GM13976 (cell line): ENCODE results near the gene LCLAT1.

Experiments used
- DNase-seq: peaks from one replicate; pipeline ENCODE4 v3.0.0; 2012; ENCODE audit warnings: low spot score
- CTCF ChIP-seq: IDR thresholded peaks from 2 replicates; pipeline ENCODE4 v1.5.1; 2012; ENCODE audit warnings: borderline replicate concordance, mild to moderate bottlenecking; ENCODE audit not compliant: insufficient read depth; ENCODE audit errors: extremely low read depth, missing control alignments, control extremely low read depth
- in situ Hi-C: fragments of 300-500 bp; cut with MboI; formaldehyde crosslinking; loops from one replicate; pipeline ENCODE4 v1.12.0; 2022; ENCODE audit warnings: low sequenced_read_pairs, mixed read lengths, inconsistent platforms; ENCODE audit not compliant: unreplicated experiment

Gene LCLAT1

GRCh38 chr2:30643674-30644073 is 196.6 kb downstream of the LCLAT1 start:
- DNase-seq = no peak
- no peak for TF ChIP-seq CTCF
- in situ Hi-C loops = no loop called here

GRCh38 chr2:30645081-30645744 is 198.2 kb downstream of the LCLAT1 start:
- TF ChIP-seq CTCF = no peak
- DNase-seq = no peak
- in situ Hi-C loops = no loop called here

- DNase-seq = no peak
- in situ Hi-C loops = no loop called here
- TF ChIP-seq CTCF = no peak
Observed at GRCh38 chr2:30645745-30646119, 198.7 kb downstream of the LCLAT1 start.

- in situ Hi-C loops = no loop called here
- no peak for TF ChIP-seq CTCF
- DNase-seq = no peak
Observed at GRCh38 chr2:30647752-30648457, 200.9 kb downstream of the LCLAT1 start.

GRCh38 chr2:30649278-30649677 is 202.2 kb downstream of the LCLAT1 start:
- no peak for DNase-seq
- in situ Hi-C loops = no loop called here
- TF ChIP-seq CTCF = no peak

- TF ChIP-seq CTCF = no peak
- in situ Hi-C loops = no loop called here
- no peak for DNase-seq
Observed at GRCh38 chr2:30649828-30650227, 202.8 kb downstream of the LCLAT1 start.
